A172 (cell line): ENCODE results near the gene SLC6A13. TPM values are rescaled to one million over a fixed set of nuclear protein-coding genes. Genes with fewer than 3 reads are reported as not detected.
"Not testable (repeated sequence)": the region's sequence is repeated elsewhere in the genome, so short reads cannot be mapped to it uniquely, and the experiment has no call there.

Experiments used
- DNase-seq: peaks from one replicate; pipeline ENCODE4 v3.0.0-alpha.2; 2015; ENCODE audit warnings: low spot score
- total RNA-seq: library from RNA; depleted of rRNA; stranded (reverse); fragments of >200 nt; shearing (Covaris generic); gene quantifications from 2 replicates; pipeline ENCODE4 v1.2.3, GENCODE V29; 2014

SLC6A13 gene
- total RNA-seq, 1 experiment from 2014 or later = not detected

- no peak for DNase-seq
Measured at GRCh38 chr12:197911-198695, 64.5 kb downstream of the SLC6A13 start.

- DNase-seq = no peak
Measured at GRCh38 chr12:197347-197746, 65.3 kb downstream of the SLC6A13 start.

DNA sequence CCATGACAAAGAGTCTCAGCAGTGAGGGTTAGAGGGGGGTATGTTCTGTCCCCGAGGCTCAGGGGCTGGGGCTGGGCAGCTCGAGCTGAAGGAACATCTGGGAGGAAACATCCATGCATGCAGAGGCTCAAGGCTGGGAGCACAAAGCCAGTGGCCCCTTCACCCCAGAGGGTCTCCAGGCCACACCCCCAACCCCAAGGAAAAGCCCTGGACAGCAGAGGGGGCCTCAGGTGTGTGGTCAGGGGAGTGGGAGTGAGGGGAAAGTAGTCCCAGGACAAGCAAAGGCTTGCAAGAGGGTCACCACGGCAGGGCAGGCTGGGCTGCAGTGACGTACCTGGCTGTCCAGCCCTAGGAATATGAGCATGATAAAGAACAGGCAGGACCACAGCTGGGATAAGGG, 66.2 kb downstream of the SLC6A13 start:
- DNase-seq = no peak

- DNase-seq = no peak
Measured at GRCh38 chr12:195951-196350, 66.7 kb downstream of the SLC6A13 start.

DNA sequence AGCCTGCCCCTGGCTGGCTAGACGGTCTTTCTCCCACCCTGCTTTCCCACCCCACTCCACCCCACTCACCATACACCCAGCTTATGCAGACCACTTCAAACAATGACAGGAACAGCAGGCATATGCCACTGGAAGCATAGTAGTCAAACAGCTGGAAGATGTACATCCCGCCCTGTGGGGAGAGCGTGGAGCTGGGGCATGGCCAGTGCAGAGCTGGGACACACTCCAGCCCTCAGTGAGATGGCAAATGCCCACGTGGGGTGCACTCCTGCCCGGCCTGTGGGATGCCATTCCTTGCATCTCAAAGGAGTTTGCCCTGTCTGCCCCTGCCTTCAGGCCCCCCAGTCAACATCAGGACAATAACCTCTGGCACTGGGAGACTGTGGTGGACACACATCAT, 67.5 kb downstream of the SLC6A13 start:
- DNase-seq = no peak

GRCh38 chr12:194276-194675, 68.4 kb downstream of the SLC6A13 start:
- DNase-seq = no peak

DNA sequence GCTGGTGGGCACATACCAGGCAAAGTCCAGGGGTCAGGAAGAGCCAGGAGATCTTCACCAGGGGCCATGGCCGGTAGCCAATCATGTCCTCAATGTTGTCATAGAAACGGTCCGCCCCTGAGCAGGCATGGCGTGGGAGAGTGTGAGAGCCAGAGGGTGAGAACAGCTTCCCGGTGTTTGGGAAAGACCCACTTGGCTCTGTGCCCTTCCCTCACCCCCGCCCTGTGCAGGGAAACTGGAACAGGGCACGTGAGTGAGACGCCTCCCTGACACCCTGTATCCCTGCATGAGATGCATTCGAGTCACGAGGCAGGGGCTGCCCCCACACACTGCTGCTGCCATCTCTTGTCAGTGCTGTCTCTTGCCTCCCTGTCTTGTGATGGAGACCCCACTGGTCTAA, 69.4 kb downstream of the SLC6A13 start:
- no peak for DNase-seq

- DNase-seq = no peak
Measured at GRCh38 chr12:191541-191940, 71.1 kb downstream of the SLC6A13 start.

DNA sequence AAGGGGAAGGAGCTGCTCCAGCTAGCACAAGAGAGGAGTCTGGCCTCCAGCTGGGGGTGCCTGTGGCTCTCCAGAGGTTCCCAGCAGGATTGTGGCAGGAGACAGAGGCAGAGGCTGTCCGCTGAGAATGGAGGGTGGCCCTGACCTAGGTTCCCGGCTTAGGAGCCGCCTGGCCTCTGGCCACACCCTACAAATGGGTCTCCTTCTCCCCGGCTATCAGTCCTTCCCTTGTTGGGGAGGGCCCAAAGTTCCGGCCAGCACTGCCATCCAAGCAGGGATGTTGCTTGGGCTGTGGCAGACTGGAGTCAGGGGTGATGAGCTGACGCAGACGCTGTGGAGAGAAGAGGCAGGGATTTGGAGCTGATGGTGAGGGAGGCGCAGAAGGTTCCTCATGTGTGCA, 71.8 kb downstream of the SLC6A13 start:
- DNase-seq = no peak

DNA sequence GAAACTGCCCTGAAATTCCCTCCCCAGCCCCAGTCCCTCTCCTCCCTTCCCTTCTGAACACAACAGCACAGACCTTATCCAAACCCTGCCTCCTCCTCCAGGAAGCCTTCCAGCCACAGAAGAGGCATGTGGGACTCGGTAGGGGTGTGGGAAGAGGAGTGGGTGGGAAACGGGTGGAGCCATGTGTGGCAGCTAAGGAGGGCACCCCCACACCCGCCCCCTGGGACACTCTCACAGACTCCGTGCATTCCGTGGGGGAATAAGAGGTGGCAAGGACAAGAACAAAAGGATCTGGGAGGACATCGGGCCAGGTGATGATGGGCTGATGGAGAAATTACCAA, 73.0 kb downstream of the SLC6A13 start:
- no peak for DNase-seq

DNA sequence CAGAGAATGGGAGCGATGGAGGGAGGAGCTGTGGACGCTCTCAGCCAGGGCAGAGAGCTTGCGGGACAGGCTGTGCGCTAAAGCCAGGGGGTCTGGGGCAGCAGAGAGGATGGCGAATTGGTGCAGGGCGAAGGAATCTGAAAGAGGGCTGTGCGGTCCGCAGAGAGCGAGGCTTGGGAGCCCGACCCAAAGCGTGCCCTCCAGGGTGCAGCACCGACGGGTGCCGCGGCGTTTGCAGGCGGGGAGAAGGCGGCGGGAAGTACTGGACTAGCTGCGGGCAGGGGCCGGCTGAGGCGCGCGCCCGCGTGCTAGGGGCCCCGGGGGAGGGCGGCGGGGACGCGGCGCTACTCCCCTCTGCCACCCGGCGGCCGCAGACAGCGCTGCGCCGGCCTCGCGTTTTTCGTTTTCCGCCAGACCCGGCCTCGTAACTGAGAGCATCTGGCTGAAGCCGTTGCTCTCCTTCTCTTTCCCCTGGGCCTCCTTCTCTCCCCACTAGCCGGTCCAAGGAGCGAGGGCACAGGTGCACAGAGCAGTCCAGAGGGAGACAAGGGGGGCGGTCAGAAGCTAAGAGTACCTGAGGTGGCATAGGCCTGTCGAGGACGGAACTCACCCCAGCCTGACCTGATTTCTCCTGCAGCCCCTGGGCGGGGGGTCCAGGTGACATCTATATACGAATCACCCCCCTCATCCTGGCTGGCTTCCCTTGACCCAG, 73.6 kb downstream of the SLC6A13 start:
- DNase-seq = no peak

GRCh38 chr12:187986-188909, 74.4 kb downstream of the SLC6A13 start:
- DNase-seq = not testable (repeated sequence)

GRCh38 chr12:186006-186625, 76.5 kb downstream of the SLC6A13 start:
- DNase-seq = no peak

GRCh38 chr12:185576-185955, 77.1 kb downstream of the SLC6A13 start:
- no peak for DNase-seq

DNA sequence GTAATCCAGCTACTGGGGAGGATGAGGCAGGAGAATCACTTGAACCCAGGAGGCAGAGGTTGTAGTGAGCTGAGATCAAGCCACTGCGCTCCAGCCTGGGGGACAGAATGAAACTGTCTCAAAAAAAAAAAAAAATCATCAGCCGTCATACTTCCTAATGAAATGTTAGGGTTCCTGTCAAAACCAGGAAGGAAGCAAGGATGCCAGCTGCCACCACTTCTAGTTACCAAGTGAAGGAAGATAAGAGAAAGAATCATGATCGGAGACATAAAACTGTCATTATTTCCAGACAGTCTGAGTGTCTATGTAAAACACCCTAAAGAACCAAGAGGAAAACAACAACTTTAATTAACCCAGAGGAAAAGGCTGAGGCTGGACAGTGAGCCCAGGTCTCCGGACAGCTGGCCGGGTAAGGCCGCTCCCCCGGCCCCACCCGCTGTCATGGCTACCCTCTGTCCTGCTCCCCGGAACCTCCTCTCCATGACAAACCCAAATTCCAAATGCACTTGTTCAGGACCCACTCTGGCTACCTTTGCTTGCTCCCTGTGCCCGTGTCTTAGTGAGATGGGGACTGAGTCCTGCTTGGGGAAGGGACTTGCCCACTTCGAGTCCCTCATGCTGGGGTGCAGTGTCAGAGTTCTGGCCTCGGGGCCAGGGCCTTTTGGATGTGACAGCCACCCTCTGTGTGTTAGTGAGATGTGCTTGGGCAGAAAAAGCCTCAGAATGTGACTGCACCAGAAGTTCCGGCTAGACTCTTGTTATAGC, 77.6 kb downstream of the SLC6A13 start:
- no peak for DNase-seq

- peak; percentile 73 for DNase-seq
Measured at GRCh38 chr12:182381-182892, 80.2 kb downstream of the SLC6A13 start.

DNA sequence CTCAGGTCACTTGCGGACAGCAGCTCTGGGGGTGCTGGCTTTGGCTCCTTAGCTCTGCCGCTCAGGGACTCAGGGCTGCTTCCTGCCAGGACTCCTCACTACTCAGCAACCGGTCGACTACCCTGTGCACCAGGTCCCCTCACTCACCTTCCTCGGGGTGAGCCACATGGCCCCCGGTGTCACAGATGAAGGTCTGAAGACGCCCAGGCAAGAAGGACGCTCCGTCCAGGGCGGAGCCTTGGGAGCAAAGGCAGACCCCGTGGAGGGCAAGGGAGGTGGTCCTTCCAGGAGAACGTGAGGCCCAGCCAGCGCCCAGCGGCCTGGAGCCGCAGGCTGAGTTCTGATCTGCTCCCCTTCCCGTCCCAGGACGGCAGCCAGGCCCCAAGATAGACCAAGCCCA, 80.7 kb downstream of the SLC6A13 start:
- DNase-seq = no peak

GRCh38 chr12:180445-180844, 82.2 kb downstream of the SLC6A13 start:
- no peak for DNase-seq

- DNase-seq = no peak
Measured at GRCh38 chr12:179885-180284, 82.8 kb downstream of the SLC6A13 start.

GRCh38 chr12:179131-179884, 83.3 kb downstream of the SLC6A13 start:
- DNase-seq = peak; percentile 35

- no peak for DNase-seq
Measured at GRCh38 chr12:178829-179109, 83.9 kb downstream of the SLC6A13 start.
